HepG2 (cell line): ENCODE measurements around the gene ANKRD11. TPM values are rescaled to one million over a fixed set of nuclear protein-coding genes. Genes with fewer than 3 reads are reported as not detected.

ENCODE experiments used
- BCL6 ChIP-seq: IDR thresholded peaks from 2 replicates; pipeline ENCODE4 v1.6.1; 2016; ENCODE audit warnings: missing genetic modification reagents, missing compliant biosample characterization
- BORCS8-MEF2B ChIP-seq: sonication (generic); formaldehyde crosslinking; IDR thresholded peaks from 2 replicates; pipeline ENCODE4 v1.8.0; 2022; ENCODE audit warnings: mild to moderate bottlenecking, missing genetic modification reagents
- CCAR2 ChIP-seq: fragments of 200-400 bp; formaldehyde crosslinking; optimal IDR thresholded peaks from 2 replicates; pipeline ENCODE3; 2018; ENCODE audit warnings: low read depth, mild to moderate bottlenecking, low read length, moderate library complexity
- DNMT1 ChIP-seq: sonication (generic); formaldehyde crosslinking; IDR thresholded peaks from 2 replicates; pipeline ENCODE4 v1.5.1; 2020; ENCODE audit warnings: mild to moderate bottlenecking, missing genetic modification reagents
- HHEX ChIP-seq: IDR thresholded peaks from 2 replicates; pipeline ENCODE4 v1.6.1; 2016; ENCODE audit warnings: control low read depth
- IKZF4 ChIP-seq: sonication (generic); formaldehyde crosslinking; IDR thresholded peaks from 2 replicates; pipeline ENCODE4 v1.5.1; 2020; ENCODE audit warnings: borderline replicate concordance, mild to moderate bottlenecking, low read depth, missing genetic modification reagents; ENCODE audit errors: not compliant biosample characterization
- IRF1 ChIP-seq: sonication (generic); formaldehyde crosslinking; IDR thresholded peaks from 2 replicates; pipeline ENCODE4 v1.4.0; 2020; ENCODE audit warnings: low read depth, mild to moderate bottlenecking, missing genetic modification reagents
- KDM6A ChIP-seq: IDR thresholded peaks from 2 replicates; pipeline ENCODE4 v1.6.1; 2016; ENCODE audit warnings: low read depth
- MED1 ChIP-seq: sonication (generic); formaldehyde crosslinking; IDR thresholded peaks from 2 replicates; pipeline ENCODE4 v1.4.0; 2020; ENCODE audit warnings: missing genetic modification reagents
- NFIC ChIP-seq: IDR thresholded peaks from 2 replicates; pipeline ENCODE4 v1.6.1; 2012; ENCODE audit warnings: mild to moderate bottlenecking, low read length, inconsistent platforms
- PAXIP1 ChIP-seq: sonication (generic); formaldehyde crosslinking; conservative IDR thresholded peaks from 2 replicates; pipeline ENCODE4 v1.4.0; 2020; ENCODE audit warnings: mild to moderate bottlenecking, missing genetic modification reagents, moderate library complexity
- POLR2A ChIP-seq, 2 experiments: IDR thresholded peaks; 2 replicates each; pipeline ENCODE4 v1.6.1; 2011; ENCODE audit warnings: low read depth in 2 of 2, low read length in 2 of 2, mild to moderate bottlenecking in 1 of 2, moderate library complexity in 1 of 2; ENCODE audit not compliant: insufficient read depth in 1 of 2
- RARA ChIP-seq: IDR thresholded peaks from 2 replicates; pipeline ENCODE4 v1.6.1; 2016; ENCODE audit warnings: missing genetic modification reagents, missing compliant biosample characterization
- RBM22 ChIP-seq: fragments of 200-400 bp; formaldehyde crosslinking; optimal IDR thresholded peaks from 2 replicates; pipeline ENCODE3; 2017; ENCODE audit warnings: mild to moderate bottlenecking, low read length, moderate library complexity
- SALL1 ChIP-seq: sonication (generic); formaldehyde crosslinking; IDR thresholded peaks from 2 replicates; pipeline ENCODE4 v1.8.0; 2022; ENCODE audit warnings: mild to moderate bottlenecking, missing genetic modification reagents
- STAG1 ChIP-seq: sonication (generic); formaldehyde crosslinking; IDR thresholded peaks from 2 replicates; pipeline ENCODE4 v1.4.0; 2020; ENCODE audit warnings: missing genetic modification reagents
- TBX3 ChIP-seq: fragments of 450-650 bp; IDR thresholded peaks from 2 replicates; pipeline ENCODE4 v1.6.1; 2017; ENCODE audit warnings: antibody characterized with exemption, mild to moderate bottlenecking, inconsistent platforms, borderline replicate concordance
- TOPORS ChIP-seq: sonication (generic); formaldehyde crosslinking; IDR thresholded peaks from 2 replicates; pipeline ENCODE4 v1.8.0; 2023; ENCODE audit warnings: mild to moderate bottlenecking, missing genetic modification reagents
- ZBTB33 ChIP-seq: sonication (generic); formaldehyde crosslinking; IDR thresholded peaks from 2 replicates; pipeline ENCODE4 v1.4.0; 2020; ENCODE audit warnings: missing genetic modification reagents
- ZNF317 ChIP-seq: sonication (generic); formaldehyde crosslinking; IDR thresholded peaks from 2 replicates; pipeline ENCODE4 v1.5.0; 2020; ENCODE audit warnings: mild to moderate bottlenecking, missing genetic modification reagents
- ZNF430 ChIP-seq: sonication (generic); formaldehyde crosslinking; IDR thresholded peaks from 2 replicates; pipeline ENCODE4 v1.9.0; 2021; ENCODE audit warnings: mild to moderate bottlenecking, missing genetic modification reagents
- ZNF564 ChIP-seq: sonication (generic); formaldehyde crosslinking; IDR thresholded peaks from 2 replicates; pipeline ENCODE4 v1.8.1; 2023; ENCODE audit warnings: mild to moderate bottlenecking, missing genetic modification reagents
- ZNF746 ChIP-seq: sonication (generic); formaldehyde crosslinking; IDR thresholded peaks from 2 replicates; pipeline ENCODE4 v1.8.0; 2022; ENCODE audit warnings: mild to moderate bottlenecking, missing genetic modification reagents
- ZSCAN31 ChIP-seq: sonication (generic); formaldehyde crosslinking; IDR thresholded peaks from 2 replicates; pipeline ENCODE4 v1.5.0; 2020; ENCODE audit warnings: low read depth, mild to moderate bottlenecking, missing genetic modification reagents
- ZSCAN5A ChIP-seq: sonication (generic); formaldehyde crosslinking; IDR thresholded peaks from 2 replicates; pipeline ENCODE4 v1.8.0; 2022; ENCODE audit warnings: mild to moderate bottlenecking, missing genetic modification reagents, borderline replicate concordance
- polyA plus RNA-seq, 8 experiments: library from polyadenylated mRNA; depleted of rRNA in 3 of 8; stranded (reverse) in 7 of 8; unstranded in 1 of 8; fragments of >200 nt; fragmentation: Illumina TruSeq in 4 of 8; extraction: Trizol in 4 of 8; gene quantifications; 2 replicates each; pipeline versions ENCODE4 v1.2.1 to v1.2.3, GENCODE V29; 2011 to 2016; ENCODE audit warnings: low read depth in 4 of 8, missing spikeins in 1 of 8, mixed read lengths in 1 of 8; ENCODE audit not compliant: insufficient read depth in 1 of 8
- total RNA-seq, 5 experiments: library from RNA; depleted of rRNA; stranded (reverse); fragments of >200 nt; fragmentation: Illumina TruSeq; extraction: Trizol; gene quantifications; 2 replicates each; pipeline ENCODE4 v1.2.3, GENCODE V29; 2016; ENCODE audit warnings: low read depth in 1 of 5

Gene ANKRD11
- total and polyA plus RNA-seq, 2 of the 13 experiments (the other 11 are each of a cell fraction or from before 2014, with no cell fraction given), result 21.4 to 38.4 TPM

- TF ChIP-seq HHEX (CRISPR knock-in tag), result peak; percentile 34; the same call in 1 of the 2 replicates
- TF ChIP-seq RBM22, result no peak
- TF ChIP-seq NFIC, result no peak
- TF ChIP-seq POLR2A (IDR thresholded peaks at IDR 0.05; ENCODE audit: insufficient read depth in 1 of 2, low read depth in 2 of 2, low read length in 2 of 2), result 0 out of 4 replicates have a peak, but pooled peaks of 1 of the 2 experiments have one; percentile 13
- TF ChIP-seq ZSCAN31 (CRISPR knock-in tag), result 0 out of 2 replicates have a peak, but pooled peaks have one; percentile 76
- TF ChIP-seq TBX3, result 0 out of 2 replicates have a peak, but pooled peaks have one; percentile 29
- TF ChIP-seq ZNF564 (CRISPR knock-in tag), result peak; percentile 100
- peak; percentile 35 for TF ChIP-seq STAG1
- TF ChIP-seq BCL6 (CRISPR knock-in tag), result peak; percentile 93
- peak; percentile 19; the same call in 1 of the 2 replicates for TF ChIP-seq ZNF317 (CRISPR knock-in tag)
- peak; percentile 95 for TF ChIP-seq SALL1 (CRISPR knock-in tag)
- no peak for TF ChIP-seq IKZF4 (CRISPR knock-in tag)
- TF ChIP-seq MED1 (CRISPR knock-in tag), result peak; percentile 80
- TF ChIP-seq ZBTB33 (CRISPR knock-in tag), result peak; percentile 50; the same call in 1 of the 2 replicates
- no peak for TF ChIP-seq DNMT1 (CRISPR knock-in tag)
- TF ChIP-seq ZNF746, result peak; percentile 64; the same call in 1 of the 2 replicates
- TF ChIP-seq ZSCAN5A, result peak; percentile 64; the same call in 1 of the 2 replicates
- TF ChIP-seq KDM6A (CRISPR knock-in tag), result peak; percentile 70
- TF ChIP-seq RARA (CRISPR knock-in tag), result peak; percentile 96
- TF ChIP-seq PAXIP1 (CRISPR knock-in tag), result peak; percentile 91
- 0 out of 2 replicates have a peak, but pooled peaks have one; percentile 45 for TF ChIP-seq ZNF430 (CRISPR knock-in tag)
- TF ChIP-seq TOPORS (CRISPR knock-in tag), result 0 out of 2 replicates have a peak, but pooled peaks have one; percentile 35
- TF ChIP-seq IRF1 (CRISPR knock-in tag), result no peak
- TF ChIP-seq CCAR2, result no peak
- TF ChIP-seq BORCS8-MEF2B (CRISPR knock-in tag), result peak; percentile 55; the same call in 1 of the 2 replicates
Observed at GRCh38 chr16:89232107-89232506, 258.3 kb downstream of the ANKRD11 start (continued).
